ENCODE measurements around the gene HS3ST2.
A peak's percentile ranks its signal among the peaks of the same experiment; 100 is the strongest.

The HS3ST2 gene

DNA sequence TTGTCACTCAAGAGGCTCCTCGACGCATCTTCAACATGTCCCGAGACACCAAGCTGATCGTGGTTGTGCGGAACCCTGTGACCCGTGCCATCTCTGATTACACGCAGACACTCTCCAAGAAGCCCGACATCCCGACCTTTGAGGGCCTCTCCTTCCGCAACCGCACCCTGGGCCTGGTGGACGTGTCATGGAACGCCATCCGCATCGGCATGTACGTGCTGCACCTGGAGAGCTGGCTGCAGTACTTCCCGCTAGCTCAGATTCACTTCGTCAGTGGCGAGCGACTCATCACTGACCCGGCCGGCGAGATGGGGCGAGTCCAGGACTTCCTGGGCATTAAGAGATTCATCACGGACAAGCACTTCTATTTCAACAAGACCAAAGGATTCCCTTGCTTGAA, 101.0 kb downstream of the HS3ST2 start:
- Histone ChIP-seq H3K27ac (replicated peaks; ENCODE audit: low read length) (no peak overlapping the region), H3K9ac (ENCODE audit: low read depth, low read length, poor library complexity) (no peak overlapping the region)
- no CpG with 5 or more reads among the region's 25 CpGs for WGBS, 2 donors (ENCODE audit: extremely low coverage in 2 of 2, insufficient read length in 2 of 2, insufficient replicate concordance in 1 of 2)

DNA sequence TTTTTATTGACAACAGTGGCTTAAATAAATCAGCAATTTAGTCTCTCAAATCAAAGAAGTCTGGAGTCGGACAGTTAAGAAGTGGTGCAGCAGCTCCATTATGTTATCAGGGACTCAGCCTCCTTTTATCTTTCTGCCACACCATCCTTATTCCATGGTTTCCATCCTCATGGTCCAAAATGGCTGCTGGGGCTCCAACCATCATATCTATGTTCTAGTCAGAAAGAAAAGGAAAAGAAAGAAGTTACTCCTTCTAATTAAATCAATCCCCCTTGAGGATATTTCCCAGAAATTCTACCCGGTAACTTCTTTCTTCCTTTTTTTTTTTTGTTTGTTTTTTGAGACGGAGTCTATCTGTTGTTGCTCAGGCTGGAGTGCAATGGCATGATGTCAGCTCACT, 109.5 kb downstream of the HS3ST2 start:
- DNase-seq (ENCODE audit: low spot score), result no peak
- H3K4me3 ChIP-seq (ENCODE audit: low read length in 2 of 2), result no peak overlapping the region
- H3K4me1 ChIP-seq (ENCODE audit: control insufficient read depth in 2 of 2, insufficient read depth in 1 of 2, low read depth in 1 of 2, low read length in 2 of 2), result peaks cover 0 to 7% of the 10 kb centered on the region in 2 donors
- H3K27me3 ChIP-seq (ENCODE audit: control insufficient read depth in 3 of 3, insufficient read depth in 3 of 3, low read depth in 1 of 3, low read length in 3 of 3), result no peaks in the 10 kb centered on the region
- no peak overlapping the region for H2BK120ac ChIP-seq (ENCODE audit: low read depth, low read length)
- no peak overlapping the region for H2AFZ ChIP-seq (ENCODE audit: low read length)
- H3K27ac ChIP-seq (replicated peaks; ENCODE audit: low read length), result no peak overlapping the region
- H3K9ac ChIP-seq (ENCODE audit: low read depth, low read length, poor library complexity), result no peak overlapping the region
- H2AK5ac ChIP-seq (ENCODE audit: low read depth, low read length), result no peak overlapping the region
- WGBS, 2 donors (ENCODE audit: extremely low coverage in 2 of 2, insufficient read length in 2 of 2, insufficient replicate concordance in 1 of 2), result no CpG with 5 or more reads among the region's 3 CpGs
- H3K23ac ChIP-seq (ENCODE audit: low read depth, low read length, poor library complexity), result no peak overlapping the region
- H3K9me3 ChIP-seq (replicated peaks in 1 of 2; ENCODE audit: control insufficient read depth in 2 of 2, insufficient read depth in 1 of 2, low read depth in 1 of 2, low read length in 2 of 2), result peaks cover 0 to 1% of the 10 kb centered on the region in 2 donors
- no peak overlapping the region for H4K8ac ChIP-seq (ENCODE audit: low read depth, low read length)
- H3K79me1 ChIP-seq (ENCODE audit: low read depth, low read length), result no peaks in the 10 kb centered on the region
- no peak overlapping the region for H2BK15ac ChIP-seq (ENCODE audit: low read length)
- no peak overlapping the region for H3K4me2 ChIP-seq (ENCODE audit: insufficient read depth, low read length, poor library complexity, severe bottlenecking)
- no peak overlapping the region for H3K4ac ChIP-seq (ENCODE audit: low read length)
- no peak overlapping the region for H3K14ac ChIP-seq (ENCODE audit: low read length)
- H2BK5ac ChIP-seq (ENCODE audit: low read length), result no peak overlapping the region
- H3K36me3 ChIP-seq (replicated peaks in 1 of 2; ENCODE audit: control insufficient read depth in 2 of 2, insufficient read depth in 2 of 2, low read length in 2 of 2), result no peaks in the 10 kb centered on the region
- no peak overlapping the region for H3K18ac ChIP-seq (ENCODE audit: low read length)
- H4K91ac ChIP-seq (ENCODE audit: low read depth, low read length, poor library complexity), result no peak overlapping the region
- no peak overlapping the region for H2BK12ac ChIP-seq (ENCODE audit: low read length)

More for the DNA sequence above, 101.0 kb downstream of the HS3ST2 start:
- Histone ChIP-seq H3K18ac (ENCODE audit: low read length) (peak overlapping the region; percentile 7), H3K14ac (ENCODE audit: low read length) (no peak overlapping the region), H2BK15ac (ENCODE audit: low read length) (no peak overlapping the region), H4K8ac (ENCODE audit: low read depth, low read length) (no peak overlapping the region), H2BK12ac (ENCODE audit: low read length) (no peak overlapping the region), H3K4ac (ENCODE audit: low read length) (no peak overlapping the region), H3K4me1 (ENCODE audit: control insufficient read depth in 2 of 2, insufficient read depth in 1 of 2, low read depth in 1 of 2, low read length in 2 of 2) (peaks cover 0 to 7% of the 10 kb centered on the region in 2 donors), H3K23ac (ENCODE audit: low read depth, low read length, poor library complexity) (no peak overlapping the region), H3K36me3 (replicated peaks in 1 of 2; ENCODE audit: control insufficient read depth in 2 of 2, insufficient read depth in 2 of 2, low read length in 2 of 2) (no peaks in the 10 kb centered on the region), H2AFZ (ENCODE audit: low read length) (no peak overlapping the region), H2BK5ac (ENCODE audit: low read length) (no peak overlapping the region), H3K9me3 (replicated peaks in 1 of 2; ENCODE audit: control insufficient read depth in 2 of 2, insufficient read depth in 1 of 2, low read depth in 1 of 2, low read length in 2 of 2) (no peaks in the 10 kb centered on the region), H4K91ac (ENCODE audit: low read depth, low read length, poor library complexity) (no peak overlapping the region), H3K4me3 (ENCODE audit: low read length in 2 of 2) (no peak overlapping the region), H2BK120ac (ENCODE audit: low read depth, low read length) (no peak overlapping the region), H3K27me3 (ENCODE audit: control insufficient read depth in 3 of 3, insufficient read depth in 3 of 3, low read depth in 1 of 3, low read length in 3 of 3) (no peaks in the 10 kb centered on the region), H2AK5ac (ENCODE audit: low read depth, low read length) (no peak overlapping the region), H3K79me1 (ENCODE audit: low read depth, low read length) (no peaks in the 10 kb centered on the region), H3K4me2 (ENCODE audit: insufficient read depth, low read length, poor library complexity, severe bottlenecking) (no peak overlapping the region)
- no peak for DNase-seq (ENCODE audit: low spot score)

DNA sequence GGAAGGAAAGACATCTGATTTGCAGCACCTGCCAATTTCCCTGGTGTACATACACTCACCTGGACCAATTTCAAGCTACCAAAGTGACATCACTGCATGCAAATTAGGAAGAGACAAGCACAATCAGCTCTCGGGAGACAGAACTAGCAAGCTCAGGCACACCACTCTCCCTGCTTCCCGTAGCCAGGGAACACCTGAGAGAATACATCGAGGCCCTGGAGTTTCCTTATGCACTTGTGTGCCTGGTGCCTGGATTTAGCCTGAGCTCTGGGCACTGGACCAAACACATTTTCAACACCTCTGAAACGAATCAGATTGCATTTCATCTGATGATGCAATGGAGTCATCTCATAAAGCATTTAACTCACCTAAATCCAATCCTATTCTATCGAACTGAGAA, 110.5 kb downstream of the HS3ST2 start:
- DNase-seq (ENCODE audit: low spot score), result no peak
- H3K79me1 ChIP-seq (ENCODE audit: low read depth, low read length), result no peaks in the 10 kb centered on the region
- no peak overlapping the region for H4K91ac ChIP-seq (ENCODE audit: low read depth, low read length, poor library complexity)
- no peak overlapping the region for H2BK5ac ChIP-seq (ENCODE audit: low read length)
- no peak overlapping the region for H4K8ac ChIP-seq (ENCODE audit: low read depth, low read length)
- H3K14ac ChIP-seq (ENCODE audit: low read length), result no peak overlapping the region
- no peak overlapping the region for H2AK5ac ChIP-seq (ENCODE audit: low read depth, low read length)
- peaks cover 0 to 1% of the 10 kb centered on the region in 2 donors for H3K9me3 ChIP-seq (replicated peaks in 1 of 2; ENCODE audit: control insufficient read depth in 2 of 2, insufficient read depth in 1 of 2, low read depth in 1 of 2, low read length in 2 of 2)
- no peak overlapping the region for H2AFZ ChIP-seq (ENCODE audit: low read length)
- H2BK15ac ChIP-seq (ENCODE audit: low read length), result no peak overlapping the region
- no peak overlapping the region for H3K9ac ChIP-seq (ENCODE audit: low read depth, low read length, poor library complexity)
- H3K4me3 ChIP-seq (ENCODE audit: low read length in 2 of 2), result no peak overlapping the region
- H3K4me1 ChIP-seq (ENCODE audit: control insufficient read depth in 2 of 2, insufficient read depth in 1 of 2, low read depth in 1 of 2, low read length in 2 of 2), result peaks cover 0 to 7% of the 10 kb centered on the region in 2 donors
- no peak overlapping the region for H2BK12ac ChIP-seq (ENCODE audit: low read length)
- H3K23ac ChIP-seq (ENCODE audit: low read depth, low read length, poor library complexity), result no peak overlapping the region
- H3K4ac ChIP-seq (ENCODE audit: low read length), result no peak overlapping the region
- no CpG with 5 or more reads among the region's 5 CpGs for WGBS, 2 donors (ENCODE audit: extremely low coverage in 2 of 2, insufficient read length in 2 of 2, insufficient replicate concordance in 1 of 2)
- no peak overlapping the region for H3K27ac ChIP-seq (replicated peaks; ENCODE audit: low read length)
- H3K18ac ChIP-seq (ENCODE audit: low read length), result no peak overlapping the region
- no peaks in the 10 kb centered on the region for H3K36me3 ChIP-seq (replicated peaks in 1 of 2; ENCODE audit: control insufficient read depth in 2 of 2, insufficient read depth in 2 of 2, low read length in 2 of 2)
- no peak overlapping the region for H3K4me2 ChIP-seq (ENCODE audit: insufficient read depth, low read length, poor library complexity, severe bottlenecking)
- no peaks in the 10 kb centered on the region for H3K27me3 ChIP-seq (ENCODE audit: control insufficient read depth in 3 of 3, insufficient read depth in 3 of 3, low read depth in 1 of 3, low read length in 3 of 3)
- no peak overlapping the region for H2BK120ac ChIP-seq (ENCODE audit: low read depth, low read length)

DNA sequence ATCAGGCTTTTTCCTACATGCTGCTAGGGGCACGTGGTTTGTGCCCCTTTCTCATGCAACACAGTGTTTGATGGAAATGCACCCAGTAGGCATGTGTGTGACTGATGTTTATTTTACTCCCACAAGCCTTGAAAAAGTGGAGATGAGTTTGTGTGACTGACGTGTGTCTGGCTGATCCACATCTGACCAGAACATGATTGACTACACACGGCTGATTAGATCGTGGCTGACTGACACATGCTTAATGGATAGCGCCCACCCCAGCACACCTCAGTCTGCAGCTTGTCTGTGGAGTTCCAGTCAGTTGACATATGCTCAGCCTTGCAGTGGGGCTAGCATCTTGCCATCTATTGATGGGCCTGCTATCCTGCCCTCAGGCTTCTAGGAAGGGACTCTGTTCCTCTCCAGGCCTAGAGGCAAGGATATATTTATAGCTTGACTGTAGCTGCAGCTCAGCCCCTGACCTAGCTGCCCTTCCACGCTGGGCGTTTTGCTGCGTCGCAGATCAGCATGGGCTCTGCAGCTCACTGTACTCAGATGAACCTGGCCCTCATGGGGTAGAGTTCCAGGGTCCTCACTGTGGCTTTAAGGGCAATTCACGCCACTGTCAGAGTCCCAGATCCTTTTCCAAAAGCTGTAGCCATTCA, 112.3 kb downstream of the HS3ST2 start:
- peak overlapping the region; percentile 63 for H3K14ac ChIP-seq (ENCODE audit: low read length)
- no peak overlapping the region for H3K4me2 ChIP-seq (ENCODE audit: insufficient read depth, low read length, poor library complexity, severe bottlenecking)
- H3K4me1 ChIP-seq (ENCODE audit: control insufficient read depth in 2 of 2, insufficient read depth in 1 of 2, low read depth in 1 of 2, low read length in 2 of 2), result peaks cover 0 to 7% of the 10 kb centered on the region in 2 donors
- no peaks in the 10 kb centered on the region for H3K27me3 ChIP-seq (ENCODE audit: control insufficient read depth in 3 of 3, insufficient read depth in 3 of 3, low read depth in 1 of 3, low read length in 3 of 3)
- no peak for DNase-seq (ENCODE audit: low spot score)
- no peak overlapping the region for H4K8ac ChIP-seq (ENCODE audit: low read depth, low read length)
- H3K79me1 ChIP-seq (ENCODE audit: low read depth, low read length), result no peaks in the 10 kb centered on the region
- H3K27ac ChIP-seq (replicated peaks; ENCODE audit: low read length), result no peak overlapping the region
- no peak overlapping the region for H2BK5ac ChIP-seq (ENCODE audit: low read length)
- no peak overlapping the region for H2BK12ac ChIP-seq (ENCODE audit: low read length)
- no peak overlapping the region for H3K23ac ChIP-seq (ENCODE audit: low read depth, low read length, poor library complexity)
- no peak overlapping the region for H2AFZ ChIP-seq (ENCODE audit: low read length)
- no peaks in the 10 kb centered on the region for H3K36me3 ChIP-seq (replicated peaks in 1 of 2; ENCODE audit: control insufficient read depth in 2 of 2, insufficient read depth in 2 of 2, low read length in 2 of 2)
- peak overlapping the region; percentile 35 for H3K18ac ChIP-seq (ENCODE audit: low read length)
- H4K91ac ChIP-seq (ENCODE audit: low read depth, low read length, poor library complexity), result no peak overlapping the region
- H3K4ac ChIP-seq (ENCODE audit: low read length), result no peak overlapping the region
- no peak overlapping the region for H2BK15ac ChIP-seq (ENCODE audit: low read length)
- no peak overlapping the region for H2AK5ac ChIP-seq (ENCODE audit: low read depth, low read length)
- H3K9me3 ChIP-seq (replicated peaks in 1 of 2; ENCODE audit: control insufficient read depth in 2 of 2, insufficient read depth in 1 of 2, low read depth in 1 of 2, low read length in 2 of 2), result peaks cover 0 to 1% of the 10 kb centered on the region in 2 donors
- no peak overlapping the region for H3K4me3 ChIP-seq (ENCODE audit: low read length in 2 of 2)
- H3K9ac ChIP-seq (ENCODE audit: low read depth, low read length, poor library complexity), result no peak overlapping the region
- no peak overlapping the region for H2BK120ac ChIP-seq (ENCODE audit: low read depth, low read length)
- no CpG with 5 or more reads among the region's 10 CpGs for WGBS, 2 donors (ENCODE audit: extremely low coverage in 2 of 2, insufficient read length in 2 of 2, insufficient replicate concordance in 1 of 2)

Measured in neuronal stem cell (in vitro differentiated cells).